Endodermal cell (in vitro differentiated cells): ENCODE results near the gene ALKBH4. TPM values are rescaled to one million over a fixed set of nuclear protein-coding genes. Genes with fewer than 3 reads are reported as not detected.
A peak's percentile ranks its signal among the peaks of the same experiment; 100 is the strongest.

Source experiments
- DNase-seq: peaks from one replicate; pipeline ENCODE4 v3.0.0-alpha.2; 2017
- H3K27ac ChIP-seq: 2 replicates; pipeline ENCODE4 v1.5.1; 2013; ENCODE audit warnings: mild to moderate bottlenecking, low read depth, low read length, moderate library complexity
- H3K27me3 ChIP-seq: 2 replicates; pipeline ENCODE4 v1.6.1; 2013; ENCODE audit warnings: mild to moderate bottlenecking, low read length, moderate library complexity; ENCODE audit not compliant: insufficient read depth, control insufficient read depth, poor library complexity, severe bottlenecking
- H3K36me3 ChIP-seq: 2 replicates; pipeline ENCODE4 v1.7.0; 2013; ENCODE audit warnings: mild to moderate bottlenecking, low read length, moderate library complexity; ENCODE audit not compliant: control insufficient read depth, insufficient read depth
- H3K4me1 ChIP-seq: one replicate; pipeline ENCODE4 v1.7.0; 2013; ENCODE audit warnings: low read length; ENCODE audit not compliant: control insufficient read depth, insufficient read depth
- H3K4me3 ChIP-seq: 2 replicates; pipeline ENCODE4 v1.5.1; 2013; ENCODE audit warnings: mild to moderate bottlenecking, low read length, moderate library complexity
- H3K9ac ChIP-seq: 2 replicates; pipeline ENCODE4 v1.6.1; 2013; ENCODE audit warnings: mild to moderate bottlenecking, low read length, moderate library complexity; ENCODE audit not compliant: poor library complexity, severe bottlenecking; ENCODE audit errors: extremely low read depth
- H3K9me3 ChIP-seq: 2 replicates; pipeline ENCODE4 v1.6.1; 2013; ENCODE audit warnings: mild to moderate bottlenecking, low read length, moderate library complexity; ENCODE audit not compliant: control insufficient read depth
- H3K27ac Mint-ChIP-seq: 2 replicates; pipeline ENCODE4 v1.8.0; 2020; ENCODE audit warnings: mixed read lengths
- H3K27me3 Mint-ChIP-seq: 2 replicates; pipeline ENCODE4 v1.8.0; 2021; ENCODE audit warnings: mild to moderate bottlenecking, mixed read lengths; ENCODE audit not compliant: insufficient read depth
- H3K36me3 Mint-ChIP-seq: 2 replicates; pipeline ENCODE4 v1.8.0; 2020; ENCODE audit warnings: low read depth, mixed read lengths
- H3K4me1 Mint-ChIP-seq: 2 replicates; pipeline ENCODE4 v1.8.0; 2020; ENCODE audit warnings: mixed read lengths
- H3K4me3 Mint-ChIP-seq: 2 replicates; pipeline ENCODE4 v1.8.0; 2020; ENCODE audit warnings: mild to moderate bottlenecking, moderate library complexity, mixed read lengths
- H3K9me3 Mint-ChIP-seq: 2 replicates; pipeline ENCODE4 v1.8.0; 2020; ENCODE audit warnings: mild to moderate bottlenecking, mixed read lengths
- WGBS, 2 experiments: methylation state at CpG; one replicate each; pipeline versions ENCODE4 v1.1.5 to v1.1.7; 2013; ENCODE audit warnings: missing lambda C conversion rate in 2 of 2, mixed read lengths in 1 of 2; ENCODE audit not compliant: insufficient coverage in 1 of 2, insufficient read length in 1 of 2; 5-methylcytosine and 5-hydroxymethylcytosine counted together
- total RNA-seq, 2 donors: library from RNA; stranded (reverse); fragmentation: NEBNext Ultra II Directional in 1 of 2; extraction: Animal tissue kit (Norgen Biotek cat#: 25700) in 1 of 2; gene quantifications; 2 replicates in 1 of 2; 3 replicates in 1 of 2; pipeline ENCODE4 v1.2.1, GENCODE V29; 2021
- TF ChIP-seq, protein P1 (sequence below): fragments of 200-600 bp; sonication (generic); conservative IDR thresholded peaks from 2 replicates; pipeline ENCODE4 v1.5.0; 2021; ENCODE audit warnings: antibody characterized with exemption, mild to moderate bottlenecking

ALKBH4 gene
- total RNA-seq, 2 donors from 2014 or later = 16.2 to 17.2 TPM

DNA sequence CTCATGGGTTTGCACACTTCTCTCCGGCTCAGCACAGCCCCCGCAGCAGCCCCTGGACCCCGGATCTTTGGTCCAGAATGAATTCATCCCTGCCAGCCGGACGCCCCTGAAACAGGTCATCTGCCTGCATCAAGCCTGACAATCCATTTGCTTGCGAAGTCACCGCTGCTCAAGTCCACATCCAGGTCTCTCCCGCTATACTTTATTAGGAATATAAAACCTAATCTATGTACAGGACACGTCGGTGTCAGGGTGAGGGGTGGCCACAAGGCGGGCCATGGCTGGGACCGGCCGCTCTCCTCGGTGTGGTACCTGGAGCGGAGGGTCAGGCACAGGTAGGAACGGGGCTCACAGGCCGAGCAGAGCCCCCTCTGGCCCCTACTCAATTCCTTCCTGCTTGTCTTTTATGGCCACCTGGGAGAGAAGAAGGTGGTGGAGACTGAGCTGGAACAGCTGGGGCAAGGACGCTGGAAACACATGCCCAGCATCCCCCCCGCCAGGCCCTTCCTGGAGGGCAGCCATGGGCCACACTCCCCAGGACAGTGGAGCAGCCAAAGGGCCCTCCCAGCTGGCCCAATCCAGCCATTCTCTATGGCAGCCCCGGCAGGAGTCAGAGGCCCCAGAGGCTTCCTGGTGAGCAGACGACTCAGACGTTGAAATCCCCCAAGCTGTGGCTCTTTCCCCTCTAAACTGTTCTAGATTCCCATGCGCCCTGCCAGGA, 8.8 kb upstream of the ALKBH4 start:
- no peak overlapping the region for H3K4me3 Mint-ChIP-seq
- H3K36me3 Mint-ChIP-seq = peaks cover 10% of the 10 kb centered on the region
- no peaks in the 10 kb centered on the region for H3K9me3 Mint-ChIP-seq
- H3K4me1 Mint-ChIP-seq = no peaks in the 10 kb centered on the region
- Histone ChIP-seq H3K27me3 (no peaks in the 10 kb centered on the region), H3K27ac (no peak overlapping the region), H3K9me3 (no peaks in the 10 kb centered on the region), H3K4me1 (no peaks in the 10 kb centered on the region), H3K36me3 (peaks cover 15% of the 10 kb centered on the region), H3K4me3 (no peak overlapping the region), H3K9ac (no peak overlapping the region)
- H3K27ac Mint-ChIP-seq = no peak overlapping the region
- TF ChIP-seq, protein P1, sequence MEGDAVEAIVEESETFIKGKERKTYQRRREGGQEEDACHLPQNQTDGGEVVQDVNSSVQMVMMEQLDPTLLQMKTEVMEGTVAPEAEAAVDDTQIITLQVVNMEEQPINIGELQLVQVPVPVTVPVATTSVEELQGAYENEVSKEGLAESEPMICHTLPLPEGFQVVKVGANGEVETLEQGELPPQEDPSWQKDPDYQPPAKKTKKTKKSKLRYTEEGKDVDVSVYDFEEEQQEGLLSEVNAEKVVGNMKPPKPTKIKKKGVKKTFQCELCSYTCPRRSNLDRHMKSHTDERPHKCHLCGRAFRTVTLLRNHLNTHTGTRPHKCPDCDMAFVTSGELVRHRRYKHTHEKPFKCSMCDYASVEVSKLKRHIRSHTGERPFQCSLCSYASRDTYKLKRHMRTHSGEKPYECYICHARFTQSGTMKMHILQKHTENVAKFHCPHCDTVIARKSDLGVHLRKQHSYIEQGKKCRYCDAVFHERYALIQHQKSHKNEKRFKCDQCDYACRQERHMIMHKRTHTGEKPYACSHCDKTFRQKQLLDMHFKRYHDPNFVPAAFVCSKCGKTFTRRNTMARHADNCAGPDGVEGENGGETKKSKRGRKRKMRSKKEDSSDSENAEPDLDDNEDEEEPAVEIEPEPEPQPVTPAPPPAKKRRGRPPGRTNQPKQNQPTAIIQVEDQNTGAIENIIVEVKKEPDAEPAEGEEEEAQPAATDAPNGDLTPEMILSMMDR = no peak
- 92 to 93% methylated on average over 18 to 22 of the region's 23 CpGs for WGBS, 2 experiments
- peak; percentile 37 for DNase-seq
- H3K27me3 Mint-ChIP-seq = no peaks in the 10 kb centered on the region

DNA sequence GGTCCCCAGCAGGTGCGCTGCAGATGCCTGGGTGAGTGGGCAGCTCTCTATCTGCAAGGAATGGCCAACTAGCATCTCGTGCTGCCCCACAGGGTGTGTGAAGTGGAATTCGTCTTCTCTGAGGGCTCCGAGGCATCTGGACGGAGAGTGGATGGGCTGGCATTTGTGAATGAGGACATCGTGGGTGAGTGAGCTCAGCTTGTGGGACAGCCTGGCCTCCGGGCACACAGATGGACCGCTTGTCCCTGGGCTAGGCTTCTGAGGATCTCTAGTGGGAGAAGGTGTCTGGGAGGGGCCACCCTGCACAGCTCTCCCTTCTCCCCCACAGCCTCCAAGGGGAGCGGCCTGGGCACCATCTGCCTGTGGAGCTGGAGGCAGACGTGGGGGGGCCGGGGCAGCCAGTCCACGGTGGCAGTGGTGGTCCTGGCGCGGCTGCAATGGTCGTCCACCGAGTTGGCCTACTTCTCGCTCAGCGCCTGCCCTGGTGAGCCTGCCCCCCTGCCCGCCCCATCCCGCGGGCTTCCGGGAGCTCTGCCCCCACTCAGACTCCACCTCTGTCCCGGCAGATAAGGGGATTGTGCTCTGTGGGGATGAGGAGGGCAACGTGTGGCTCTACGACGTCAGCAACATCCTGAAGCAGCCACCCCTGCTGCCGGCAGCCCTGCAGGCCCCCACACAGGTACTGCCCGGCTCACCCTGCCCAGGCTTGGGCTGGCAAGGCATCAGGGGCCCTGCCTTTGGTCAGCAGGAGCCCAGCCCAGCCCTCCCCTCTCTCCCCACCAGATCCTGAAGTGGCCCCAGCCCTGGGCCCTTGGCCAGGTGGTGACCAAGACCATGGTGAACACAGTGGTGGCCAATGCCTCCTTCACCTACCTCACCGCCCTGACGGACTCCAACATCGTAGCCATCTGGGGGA, 7.7 kb upstream of the ALKBH4 start:
- peak overlapping the region; percentile 52 for H3K27ac Mint-ChIP-seq
- Histone ChIP-seq H3K36me3 (peaks cover 15% of the 10 kb centered on the region), H3K4me3 (no peak overlapping the region), H3K9ac (no peak overlapping the region), H3K9me3 (no peaks in the 10 kb centered on the region), H3K4me1 (no peaks in the 10 kb centered on the region), H3K27me3 (no peaks in the 10 kb centered on the region), H3K27ac (no peak overlapping the region)
- no peaks in the 10 kb centered on the region for H3K9me3 Mint-ChIP-seq
- H3K4me3 Mint-ChIP-seq = no peak overlapping the region
- no peaks in the 10 kb centered on the region for H3K4me1 Mint-ChIP-seq
- DNase-seq = peak; percentile 42
- no peaks in the 10 kb centered on the region for H3K27me3 Mint-ChIP-seq
- 83 to 91% methylated on average over 15 to 31 of the region's 31 CpGs for WGBS, 2 experiments
- peaks cover 10% of the 10 kb centered on the region for H3K36me3 Mint-ChIP-seq
- TF ChIP-seq, protein P1 = no peak

DNA sequence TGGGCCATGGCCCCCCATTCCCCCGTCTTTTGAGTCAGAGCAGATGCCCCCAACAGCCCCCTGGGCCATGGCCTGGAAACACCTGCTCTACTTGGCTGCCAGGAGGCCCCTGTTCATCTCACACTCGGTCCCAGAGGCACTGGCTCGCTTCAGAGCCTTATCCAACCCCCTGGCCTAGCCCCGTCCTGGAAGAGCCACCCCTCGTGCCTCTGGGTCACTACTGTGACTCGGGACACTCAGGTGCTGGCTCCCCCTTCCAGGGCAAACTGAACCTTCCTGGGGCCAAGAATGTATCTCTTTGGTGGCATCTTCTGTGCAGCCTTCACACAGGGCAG, 7.1 kb upstream of the ALKBH4 start:
- Mint-ChIP-seq H3K4me1 (no peaks in the 10 kb centered on the region), H3K4me3 (no peak overlapping the region), H3K9me3 (no peaks in the 10 kb centered on the region), H3K27ac (peak overlapping the region; percentile 52), H3K36me3 (peaks cover 11% of the 10 kb centered on the region), H3K27me3 (no peaks in the 10 kb centered on the region)
- Histone ChIP-seq H3K9me3 (no peaks in the 10 kb centered on the region), H3K4me1 (no peaks in the 10 kb centered on the region), H3K27ac (no peak overlapping the region), H3K9ac (no peak overlapping the region), H3K27me3 (no peaks in the 10 kb centered on the region), H3K4me3 (no peak overlapping the region), H3K36me3 (peaks cover 15% of the 10 kb centered on the region)
- WGBS, 2 experiments = 93 to 94% methylated on average over 5 to 6 of the region's 6 CpGs
- TF ChIP-seq, protein P1 = no peak
- no peak for DNase-seq
